SU-DHL-6 (cell line): ENCODE results near the gene TAS2R30.
A peak's percentile ranks its signal among the peaks of the same experiment; 100 is the strongest.

Experiments
- H2AFZ ChIP-seq: fragments of 200-600 bp; sonication (generic); 2 replicates; pipeline ENCODE4 v1.6.1; 2014; ENCODE audit warnings: low read depth, mild to moderate bottlenecking, moderate library complexity, mixed read lengths, antibody characterized with exemption, low read length; ENCODE audit not compliant: severe bottlenecking
- H3F3A ChIP-seq: fragments of 200-600 bp; shearing (Covaris generic); 2 replicates; pipeline ENCODE4 v1.6.0; 2016; ENCODE audit warnings: antibody characterized with exemption, mild to moderate bottlenecking; ENCODE audit not compliant: insufficient read depth
- H3K27ac ChIP-seq: fragments of 200-600 bp; sonication (generic); 2 replicates; pipeline ENCODE4 v1.5.1; 2016; ENCODE audit warnings: low read depth, mild to moderate bottlenecking, low read length, moderate library complexity, mixed read lengths
- H3K27me3 ChIP-seq: fragments of 200-600 bp; sonication (generic), shearing (Covaris generic); 2 replicates; pipeline ENCODE4 v1.6.0; 2014; ENCODE audit warnings: mild to moderate bottlenecking, low read length
- H3K36me3 ChIP-seq: fragments of 200-600 bp; sonication (generic); 2 replicates; pipeline ENCODE4 v1.6.1; 2014; ENCODE audit warnings: mild to moderate bottlenecking, low read length, mixed read lengths
- H3K4me2 ChIP-seq: fragments of 300-600, 200-600 bp; shearing (Covaris generic), sonication (generic); 2 replicates; pipeline ENCODE4 v1.6.0; 2014; ENCODE audit warnings: low read length, low read depth, mild to moderate bottlenecking; ENCODE audit not compliant: poor library complexity, severe bottlenecking
- H3K4me3 ChIP-seq: fragments of 200-600 bp; sonication (generic); 2 replicates; pipeline ENCODE4 v1.5.1; 2014; ENCODE audit warnings: antibody characterized with exemption, low read length, mild to moderate bottlenecking, mixed read lengths; ENCODE audit not compliant: insufficient read depth, poor library complexity, severe bottlenecking
- H3K79me2 ChIP-seq: fragments of 200-600 bp; sonication (generic); 2 replicates; pipeline ENCODE4 v1.6.1; 2014; ENCODE audit warnings: mild to moderate bottlenecking, low read length, moderate library complexity; ENCODE audit not compliant: insufficient read depth
- H3K9ac ChIP-seq: fragments of 200-600 bp; sonication (generic); 2 replicates; pipeline ENCODE4 v1.7.0; 2014; ENCODE audit warnings: mild to moderate bottlenecking, low read length
- H3K9me2 ChIP-seq: fragments of 200-600 bp; sonication (generic); replicated peaks from 2 replicates; pipeline ENCODE4 v1.6.1; 2014; ENCODE audit warnings: low read length; ENCODE audit not compliant: insufficient read depth
- H3K9me3 ChIP-seq: fragments of 200-600 bp; sonication (generic); 2 replicates; pipeline ENCODE4 v1.6.1; 2014; ENCODE audit warnings: low read length, mixed read lengths; ENCODE audit not compliant: insufficient read depth
- H4K20me1 ChIP-seq: fragments of 200-600 bp; sonication (generic); 2 replicates; pipeline ENCODE4 v1.6.1; 2014; ENCODE audit warnings: low read depth, mild to moderate bottlenecking, antibody characterized with exemption, low read length, moderate library complexity, mixed read lengths
- CTCF ChIP-seq: fragments of 200-600 bp; sonication (generic); IDR thresholded peaks from one replicate; pipeline ENCODE4 v1.5.1; 2017; ENCODE audit warnings: antibody characterized with exemption, mild to moderate bottlenecking, low read length, moderate library complexity; ENCODE audit not compliant: insufficient read depth, poor library complexity, severe bottlenecking
- EZH2phosphoT487 ChIP-seq: fragments of 200-600 bp; sonication (generic), shearing (Covaris generic); conservative IDR thresholded peaks from 2 replicates; pipeline ENCODE4 v1.6.1; 2018; ENCODE audit warnings: mild to moderate bottlenecking, antibody characterized with exemption, low read length, moderate library complexity, mixed read lengths

Gene TAS2R30

GRCh38 chr12:11170810-11171144, 36.3 kb upstream of the TAS2R30 start:
- H4K20me1 ChIP-seq: no peaks in the 10 kb centered on the region
- H3K9ac ChIP-seq: peak overlapping the region; percentile 62
- 0 out of 2 replicates have a peak, but pooled peaks cover 3% of the 10 kb centered on the region for H3F3A ChIP-seq
- no peak for TF ChIP-seq EZH2phosphoT487
- TF ChIP-seq CTCF: no peak
- peak overlapping the region; percentile 70 for H3K4me3 ChIP-seq
- peak overlapping the region; percentile 90 for H2AFZ ChIP-seq
- H3K27me3 ChIP-seq: no peaks in the 10 kb centered on the region
- no peaks in the 10 kb centered on the region for H3K36me3 ChIP-seq
- H3K79me2 ChIP-seq: peaks cover 51% of the 10 kb centered on the region
- H3K27ac ChIP-seq: peak overlapping the region; percentile 82
- peak overlapping the region; percentile 78 for H3K4me2 ChIP-seq
- H3K9me2 ChIP-seq: no peaks in the 10 kb centered on the region
- no peaks in the 10 kb centered on the region for H3K9me3 ChIP-seq

GRCh38 chr12:11166300-11166699, 31.9 kb upstream of the TAS2R30 start:
- TF ChIP-seq EZH2phosphoT487: no peak
- no peak for TF ChIP-seq CTCF
- no peaks in the 10 kb centered on the region for H3K36me3 ChIP-seq
- no peak overlapping the region for H3K4me2 ChIP-seq
- no peak overlapping the region for H2AFZ ChIP-seq
- no peaks in the 10 kb centered on the region for H3K9me2 ChIP-seq
- 0 out of 2 replicates have a peak, but pooled peaks cover 3% of the 10 kb centered on the region for H3F3A ChIP-seq
- H3K4me3 ChIP-seq: no peak overlapping the region
- no peaks in the 10 kb centered on the region for H4K20me1 ChIP-seq
- H3K9ac ChIP-seq: no peak overlapping the region
- no peaks in the 10 kb centered on the region for H3K9me3 ChIP-seq
- H3K79me2 ChIP-seq: peaks cover 80% of the 10 kb centered on the region
- no peak overlapping the region for H3K27ac ChIP-seq
- no peaks in the 10 kb centered on the region for H3K27me3 ChIP-seq

GRCh38 chr12:11164384-11164783, 29.9 kb upstream of the TAS2R30 start:
- Histone ChIP-seq H3K9me2 (no peaks in the 10 kb centered on the region), H3K4me3 (no peak overlapping the region), H3K79me2 (peaks cover 72% of the 10 kb centered on the region), H3K27me3 (no peaks in the 10 kb centered on the region), H2AFZ (no peak overlapping the region), H3K27ac (no peak overlapping the region), H3K9me3 (no peaks in the 10 kb centered on the region), H3K9ac (no peak overlapping the region), H3K36me3 (no peaks in the 10 kb centered on the region), H3K4me2 (no peak overlapping the region), H3F3A (no peaks in the 10 kb centered on the region), H4K20me1 (no peaks in the 10 kb centered on the region)
- TF ChIP-seq CTCF (no peak), EZH2phosphoT487 (no peak)

- Histone ChIP-seq H3K4me2 (no peak overlapping the region), H2AFZ (no peak overlapping the region), H3K36me3 (no peaks in the 10 kb centered on the region), H3K27ac (no peak overlapping the region), H3K9me2 (no peaks in the 10 kb centered on the region), H3K9me3 (no peaks in the 10 kb centered on the region), H4K20me1 (no peaks in the 10 kb centered on the region), H3K27me3 (no peaks in the 10 kb centered on the region), H3K4me3 (no peak overlapping the region), H3K79me2 (peaks cover 72% of the 10 kb centered on the region), H3K9ac (no peak overlapping the region), H3F3A (no peaks in the 10 kb centered on the region)
- TF ChIP-seq CTCF (no peak), EZH2phosphoT487 (no peak)
Measured at GRCh38 chr12:11162502-11162901, 28.1 kb upstream of the TAS2R30 start.
